ENCODE results near the gene IRX5.

DNA sequence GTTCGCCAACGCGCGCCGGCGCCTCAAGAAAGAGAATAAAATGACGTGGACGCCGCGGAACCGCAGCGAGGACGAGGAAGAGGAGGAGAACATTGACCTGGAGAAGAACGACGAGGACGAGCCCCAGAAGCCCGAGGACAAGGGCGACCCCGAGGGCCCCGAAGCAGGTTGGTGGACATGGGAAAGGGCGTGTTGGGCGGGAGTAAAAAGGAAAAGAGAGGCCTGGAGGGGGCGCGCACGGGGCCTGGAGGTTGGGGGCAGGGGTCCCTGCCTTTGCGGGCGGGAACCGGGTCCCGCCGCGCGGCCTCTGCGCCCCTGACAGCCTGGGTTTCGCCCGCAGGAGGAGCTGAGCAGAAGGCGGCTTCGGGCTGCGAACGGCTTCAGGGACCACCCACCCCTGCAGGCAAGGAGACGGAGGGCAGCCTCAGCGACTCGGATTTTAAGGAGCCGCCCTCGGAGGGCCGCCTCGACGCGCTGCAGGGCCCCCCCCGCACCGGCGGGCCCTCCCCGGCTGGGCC, 2.1 kb downstream of the IRX5 start:
- TF ChIP-seq, protein P1, sequence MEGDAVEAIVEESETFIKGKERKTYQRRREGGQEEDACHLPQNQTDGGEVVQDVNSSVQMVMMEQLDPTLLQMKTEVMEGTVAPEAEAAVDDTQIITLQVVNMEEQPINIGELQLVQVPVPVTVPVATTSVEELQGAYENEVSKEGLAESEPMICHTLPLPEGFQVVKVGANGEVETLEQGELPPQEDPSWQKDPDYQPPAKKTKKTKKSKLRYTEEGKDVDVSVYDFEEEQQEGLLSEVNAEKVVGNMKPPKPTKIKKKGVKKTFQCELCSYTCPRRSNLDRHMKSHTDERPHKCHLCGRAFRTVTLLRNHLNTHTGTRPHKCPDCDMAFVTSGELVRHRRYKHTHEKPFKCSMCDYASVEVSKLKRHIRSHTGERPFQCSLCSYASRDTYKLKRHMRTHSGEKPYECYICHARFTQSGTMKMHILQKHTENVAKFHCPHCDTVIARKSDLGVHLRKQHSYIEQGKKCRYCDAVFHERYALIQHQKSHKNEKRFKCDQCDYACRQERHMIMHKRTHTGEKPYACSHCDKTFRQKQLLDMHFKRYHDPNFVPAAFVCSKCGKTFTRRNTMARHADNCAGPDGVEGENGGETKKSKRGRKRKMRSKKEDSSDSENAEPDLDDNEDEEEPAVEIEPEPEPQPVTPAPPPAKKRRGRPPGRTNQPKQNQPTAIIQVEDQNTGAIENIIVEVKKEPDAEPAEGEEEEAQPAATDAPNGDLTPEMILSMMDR (IDR thresholded peaks at IDR 0.05) = no peak
- no peak for TF ChIP-seq POLR2AphosphoS5 (IDR thresholded peaks at IDR 0.05)

Measured in stomach (tissue), 4 donors.